H1 (cell line): ENCODE measurements around the gene CACNA1D. TPM values are rescaled to one million over a fixed set of nuclear protein-coding genes. Genes with fewer than 3 reads are reported as not detected.

Experiments used
- ASH2L ChIP-seq: fragments of 200-600, 300-600 bp; sonication (generic); IDR thresholded peaks from one replicate; pipeline ENCODE4 v1.7.1; 2017; ENCODE audit warnings: low read length
- FOSL1 ChIP-seq: IDR thresholded peaks from 2 replicates; pipeline ENCODE4 v1.6.1; 2011; ENCODE audit warnings: mild to moderate bottlenecking, low read depth, low read length, moderate library complexity; ENCODE audit not compliant: insufficient read depth
- GTF2F1 ChIP-seq: IDR thresholded peaks from 2 replicates; pipeline ENCODE4 v1.6.1; 2012; ENCODE audit warnings: low read depth, low read length, improper control_type of control experiment, borderline replicate concordance
- POU5F1 ChIP-seq: IDR thresholded peaks from 2 replicates; pipeline ENCODE4 v1.6.1; 2011; ENCODE audit warnings: low read depth, mild to moderate bottlenecking, low read length, moderate library complexity
- SAP30 ChIP-seq: fragments of 300-600 bp; sonication (generic); IDR thresholded peaks from 2 replicates; pipeline ENCODE4 v1.7.1; 2012; ENCODE audit warnings: low read length, moderate library complexity, mild to moderate bottlenecking, inconsistent platforms; ENCODE audit not compliant: insufficient read depth, insufficient replicate concordance
- SIX5 ChIP-seq: IDR thresholded peaks from 2 replicates; pipeline ENCODE4 v1.6.1; 2011; ENCODE audit warnings: mild to moderate bottlenecking, low read depth, low read length
- SP2 ChIP-seq: IDR thresholded peaks from 2 replicates; pipeline ENCODE4 v1.6.1; 2012; ENCODE audit warnings: mild to moderate bottlenecking, low read length, inconsistent platforms
- TAF1 ChIP-seq: IDR thresholded peaks from 2 replicates; pipeline ENCODE4 v1.6.1; 2011; ENCODE audit warnings: mild to moderate bottlenecking, low read depth, low read length
- TAF7 ChIP-seq: optimal IDR thresholded peaks from 2 replicates; pipeline ENCODE3; 2011; ENCODE audit warnings: low read depth, mild to moderate bottlenecking, inconsistent platforms, low read length, moderate library complexity, borderline replicate concordance
- TBP ChIP-seq: IDR thresholded peaks from 2 replicates; pipeline ENCODE4 v1.6.1; 2011; ENCODE audit warnings: low read depth, low read length, improper control_type of control experiment
- polyA plus RNA-seq, 7 experiments: library from polyadenylated mRNA; depleted of rRNA in 3 of 7; stranded (reverse) in 5 of 7; unstranded in 2 of 7; fragments of >200 nt in 5 of 7; fragments of 200-250 nt in 2 of 7; gene quantifications; 1 replicate in 5 of 7; 2 replicates in 1 of 7; 4 replicates in 1 of 7; pipeline versions ENCODE4 v1.2.1 to v1.2.3, GENCODE V29; 2011 to 2013; ENCODE audit warnings: missing spikeins in 2 of 7, mixed read lengths in 2 of 7
- total RNA-seq: library from RNA; stranded (reverse); fragmentation: NEBNext Ultra II Directional; extraction: Animal tissue kit (Norgen Biotek cat#: 25700); gene quantifications from 2 replicates; pipeline ENCODE4 v1.2.1, GENCODE V29; 2021
- TF ChIP-seq, protein P1 (sequence below): fragments of 300-600 bp; sonication (generic); IDR thresholded peaks from 2 replicates; pipeline ENCODE4 v1.7.1; 2012; ENCODE audit warnings: low read length, moderate library complexity, mild to moderate bottlenecking, inconsistent platforms; ENCODE audit not compliant: insufficient replicate concordance
- TF ChIP-seq, protein P2 (sequence below): IDR thresholded peaks from 2 replicates; pipeline ENCODE4 v1.6.1; 2012; ENCODE audit warnings: inconsistent platforms

CACNA1D gene
- total and polyA plus RNA-seq, 2 of the 8 experiments (the other 6 are each of a cell fraction or from before 2014, with no cell fraction given): 2.0 to 2.9 TPM

DNA sequence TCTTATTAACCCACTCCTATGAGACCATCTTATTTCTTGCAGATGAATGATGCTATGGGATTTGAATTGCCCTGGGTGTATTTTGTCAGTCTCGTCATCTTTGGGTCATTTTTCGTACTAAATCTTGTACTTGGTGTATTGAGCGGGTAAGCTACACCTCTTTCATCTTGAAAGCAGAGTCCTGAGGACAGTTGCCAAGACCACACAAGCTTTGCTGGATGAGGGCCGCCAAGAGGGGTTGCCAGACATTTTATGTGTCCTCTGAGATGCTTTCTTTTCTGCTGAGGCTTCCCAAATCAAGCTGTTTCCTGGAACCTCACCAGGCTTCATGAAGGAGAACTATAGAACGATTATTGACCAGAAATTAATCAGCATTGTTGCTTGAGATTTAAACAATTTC, 178.6 kb downstream of the CACNA1D start (continued):
- TF ChIP-seq, protein P1, sequence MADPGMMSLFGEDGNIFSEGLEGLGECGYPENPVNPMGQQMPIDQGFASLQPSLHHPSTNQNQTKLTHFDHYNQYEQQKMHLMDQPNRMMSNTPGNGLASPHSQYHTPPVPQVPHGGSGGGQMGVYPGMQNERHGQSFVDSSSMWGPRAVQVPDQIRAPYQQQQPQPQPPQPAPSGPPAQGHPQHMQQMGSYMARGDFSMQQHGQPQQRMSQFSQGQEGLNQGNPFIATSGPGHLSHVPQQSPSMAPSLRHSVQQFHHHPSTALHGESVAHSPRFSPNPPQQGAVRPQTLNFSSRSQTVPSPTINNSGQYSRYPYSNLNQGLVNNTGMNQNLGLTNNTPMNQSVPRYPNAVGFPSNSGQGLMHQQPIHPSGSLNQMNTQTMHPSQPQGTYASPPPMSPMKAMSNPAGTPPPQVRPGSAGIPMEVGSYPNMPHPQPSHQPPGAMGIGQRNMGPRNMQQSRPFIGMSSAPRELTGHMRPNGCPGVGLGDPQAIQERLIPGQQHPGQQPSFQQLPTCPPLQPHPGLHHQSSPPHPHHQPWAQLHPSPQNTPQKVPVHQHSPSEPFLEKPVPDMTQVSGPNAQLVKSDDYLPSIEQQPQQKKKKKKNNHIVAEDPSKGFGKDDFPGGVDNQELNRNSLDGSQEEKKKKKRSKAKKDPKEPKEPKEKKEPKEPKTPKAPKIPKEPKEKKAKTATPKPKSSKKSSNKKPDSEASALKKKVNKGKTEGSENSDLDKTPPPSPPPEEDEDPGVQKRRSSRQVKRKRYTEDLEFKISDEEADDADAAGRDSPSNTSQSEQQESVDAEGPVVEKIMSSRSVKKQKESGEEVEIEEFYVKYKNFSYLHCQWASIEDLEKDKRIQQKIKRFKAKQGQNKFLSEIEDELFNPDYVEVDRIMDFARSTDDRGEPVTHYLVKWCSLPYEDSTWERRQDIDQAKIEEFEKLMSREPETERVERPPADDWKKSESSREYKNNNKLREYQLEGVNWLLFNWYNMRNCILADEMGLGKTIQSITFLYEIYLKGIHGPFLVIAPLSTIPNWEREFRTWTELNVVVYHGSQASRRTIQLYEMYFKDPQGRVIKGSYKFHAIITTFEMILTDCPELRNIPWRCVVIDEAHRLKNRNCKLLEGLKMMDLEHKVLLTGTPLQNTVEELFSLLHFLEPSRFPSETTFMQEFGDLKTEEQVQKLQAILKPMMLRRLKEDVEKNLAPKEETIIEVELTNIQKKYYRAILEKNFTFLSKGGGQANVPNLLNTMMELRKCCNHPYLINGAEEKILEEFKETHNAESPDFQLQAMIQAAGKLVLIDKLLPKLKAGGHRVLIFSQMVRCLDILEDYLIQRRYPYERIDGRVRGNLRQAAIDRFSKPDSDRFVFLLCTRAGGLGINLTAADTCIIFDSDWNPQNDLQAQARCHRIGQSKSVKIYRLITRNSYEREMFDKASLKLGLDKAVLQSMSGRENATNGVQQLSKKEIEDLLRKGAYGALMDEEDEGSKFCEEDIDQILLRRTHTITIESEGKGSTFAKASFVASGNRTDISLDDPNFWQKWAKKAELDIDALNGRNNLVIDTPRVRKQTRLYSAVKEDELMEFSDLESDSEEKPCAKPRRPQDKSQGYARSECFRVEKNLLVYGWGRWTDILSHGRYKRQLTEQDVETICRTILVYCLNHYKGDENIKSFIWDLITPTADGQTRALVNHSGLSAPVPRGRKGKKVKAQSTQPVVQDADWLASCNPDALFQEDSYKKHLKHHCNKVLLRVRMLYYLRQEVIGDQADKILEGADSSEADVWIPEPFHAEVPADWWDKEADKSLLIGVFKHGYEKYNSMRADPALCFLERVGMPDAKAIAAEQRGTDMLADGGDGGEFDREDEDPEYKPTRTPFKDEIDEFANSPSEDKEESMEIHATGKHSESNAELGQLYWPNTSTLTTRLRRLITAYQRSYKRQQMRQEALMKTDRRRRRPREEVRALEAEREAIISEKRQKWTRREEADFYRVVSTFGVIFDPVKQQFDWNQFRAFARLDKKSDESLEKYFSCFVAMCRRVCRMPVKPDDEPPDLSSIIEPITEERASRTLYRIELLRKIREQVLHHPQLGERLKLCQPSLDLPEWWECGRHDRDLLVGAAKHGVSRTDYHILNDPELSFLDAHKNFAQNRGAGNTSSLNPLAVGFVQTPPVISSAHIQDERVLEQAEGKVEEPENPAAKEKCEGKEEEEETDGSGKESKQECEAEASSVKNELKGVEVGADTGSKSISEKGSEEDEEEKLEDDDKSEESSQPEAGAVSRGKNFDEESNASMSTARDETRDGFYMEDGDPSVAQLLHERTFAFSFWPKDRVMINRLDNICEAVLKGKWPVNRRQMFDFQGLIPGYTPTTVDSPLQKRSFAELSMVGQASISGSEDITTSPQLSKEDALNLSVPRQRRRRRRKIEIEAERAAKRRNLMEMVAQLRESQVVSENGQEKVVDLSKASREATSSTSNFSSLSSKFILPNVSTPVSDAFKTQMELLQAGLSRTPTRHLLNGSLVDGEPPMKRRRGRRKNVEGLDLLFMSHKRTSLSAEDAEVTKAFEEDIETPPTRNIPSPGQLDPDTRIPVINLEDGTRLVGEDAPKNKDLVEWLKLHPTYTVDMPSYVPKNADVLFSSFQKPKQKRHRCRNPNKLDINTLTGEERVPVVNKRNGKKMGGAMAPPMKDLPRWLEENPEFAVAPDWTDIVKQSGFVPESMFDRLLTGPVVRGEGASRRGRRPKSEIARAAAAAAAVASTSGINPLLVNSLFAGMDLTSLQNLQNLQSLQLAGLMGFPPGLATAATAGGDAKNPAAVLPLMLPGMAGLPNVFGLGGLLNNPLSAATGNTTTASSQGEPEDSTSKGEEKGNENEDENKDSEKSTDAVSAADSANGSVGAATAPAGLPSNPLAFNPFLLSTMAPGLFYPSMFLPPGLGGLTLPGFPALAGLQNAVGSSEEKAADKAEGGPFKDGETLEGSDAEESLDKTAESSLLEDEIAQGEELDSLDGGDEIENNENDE: no peak
- TF ChIP-seq SIX5: no peak
- no peak for TF ChIP-seq FOSL1
- no peak for TF ChIP-seq ASH2L
- no peak for TF ChIP-seq TAF1
- TF ChIP-seq GTF2F1: no peak
- TF ChIP-seq, protein P2, sequence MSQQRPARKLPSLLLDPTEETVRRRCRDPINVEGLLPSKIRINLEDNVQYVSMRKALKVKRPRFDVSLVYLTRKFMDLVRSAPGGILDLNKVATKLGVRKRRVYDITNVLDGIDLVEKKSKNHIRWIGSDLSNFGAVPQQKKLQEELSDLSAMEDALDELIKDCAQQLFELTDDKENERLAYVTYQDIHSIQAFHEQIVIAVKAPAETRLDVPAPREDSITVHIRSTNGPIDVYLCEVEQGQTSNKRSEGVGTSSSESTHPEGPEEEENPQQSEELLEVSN: no peak
- TF ChIP-seq SP2: no peak
- TF ChIP-seq SAP30: no peak
- no peak for TF ChIP-seq POU5F1
- TF ChIP-seq TBP: no peak
- TF ChIP-seq TAF7: no peak
